ENCODE data around the gene LHX1. TPM values are rescaled to one million over a fixed set of nuclear protein-coding genes. Genes with fewer than 3 reads are reported as not detected.

LHX1 gene
- not detected for total RNA-seq

DNA sequence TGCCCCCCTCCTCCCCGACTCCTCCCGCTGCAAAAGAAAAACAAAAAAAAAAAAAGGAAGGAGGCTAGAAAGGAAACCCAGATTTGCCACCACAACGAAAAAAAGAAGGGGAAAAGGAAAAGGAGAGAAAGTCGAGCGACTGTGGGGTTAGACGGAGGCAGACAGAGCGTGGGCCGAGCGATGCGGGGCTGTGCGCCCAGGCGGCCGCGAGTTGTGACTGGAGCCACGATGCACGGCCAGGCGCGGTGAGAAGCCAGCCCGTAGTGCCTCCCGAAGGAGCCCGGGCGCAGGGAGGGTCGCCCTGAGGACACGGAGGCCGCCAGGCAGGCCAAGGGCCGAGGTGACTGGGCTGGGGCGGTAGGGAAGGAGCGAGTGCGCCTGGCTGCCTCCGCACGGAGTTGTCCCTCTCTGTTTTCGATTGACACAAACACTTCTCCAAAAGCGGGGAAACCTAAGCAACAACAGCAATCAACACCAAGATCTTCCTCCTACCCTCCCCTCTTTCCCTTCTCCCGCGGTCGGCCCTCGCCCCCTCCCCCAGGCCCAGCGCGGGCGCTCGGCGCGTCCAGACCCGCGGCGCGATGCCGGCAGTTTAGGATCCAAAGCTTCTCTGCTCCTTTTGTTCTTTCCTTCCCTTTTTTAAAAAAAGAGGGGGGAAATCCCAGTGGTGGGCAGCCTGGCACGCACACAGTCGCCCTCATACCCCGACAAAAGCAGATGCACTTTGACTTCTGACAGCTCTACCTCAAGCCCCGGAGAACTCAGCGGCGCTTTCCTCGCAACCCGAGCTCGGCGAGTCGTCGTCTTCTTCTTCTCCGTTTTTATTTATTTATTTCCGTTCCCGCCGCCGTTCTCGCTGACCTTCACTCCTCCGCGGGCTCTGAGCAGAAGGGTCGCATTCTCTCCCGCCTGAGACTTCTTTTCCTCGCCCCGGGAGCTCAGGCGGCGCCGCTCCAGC is at the start of gene LHX1:
TSS of gene LHX1 (plus strand) at position 475 of the 958 bp plus-strand sequence. CDS start 723 bp downstream, outside the sequence.
- no peak for DNase-seq (ENCODE audit: low spot score)

DNA sequence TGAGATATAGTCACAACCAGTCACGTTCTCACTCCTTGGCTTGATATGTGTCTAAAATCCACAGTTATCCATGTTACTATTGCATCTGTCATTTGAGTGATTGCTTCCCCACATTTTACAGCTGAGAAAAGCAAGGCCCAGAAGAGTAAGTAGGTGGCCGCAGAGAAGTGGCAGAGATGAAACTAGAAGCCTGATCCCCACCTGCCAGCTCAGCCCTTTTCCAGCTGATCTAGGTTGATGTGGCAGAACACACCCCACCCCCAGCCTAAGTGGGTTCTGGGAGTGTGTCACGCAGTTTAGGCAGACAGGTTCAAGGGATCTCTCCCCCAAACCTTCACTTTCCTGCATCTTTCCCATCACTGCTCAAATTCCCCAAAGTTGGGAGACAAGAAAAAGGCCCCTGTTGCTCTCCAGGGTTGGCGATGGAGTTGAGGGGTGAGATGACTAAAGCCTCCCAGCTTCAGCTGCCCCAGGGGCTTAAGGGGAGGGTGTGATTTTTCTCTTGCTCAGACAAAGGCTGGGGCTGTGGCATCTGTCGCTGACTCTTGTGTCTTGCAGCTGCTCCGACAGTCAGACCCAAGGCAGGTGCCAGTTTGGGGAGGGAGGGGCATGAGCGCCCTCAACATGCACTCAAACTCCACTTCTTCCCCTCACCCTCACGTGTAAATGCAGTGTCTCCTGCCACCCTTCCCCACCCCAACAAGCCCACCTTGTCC is 48.9 kb upstream of the LHX1 start:
- no peak for DNase-seq (ENCODE audit: low spot score)

DNA sequence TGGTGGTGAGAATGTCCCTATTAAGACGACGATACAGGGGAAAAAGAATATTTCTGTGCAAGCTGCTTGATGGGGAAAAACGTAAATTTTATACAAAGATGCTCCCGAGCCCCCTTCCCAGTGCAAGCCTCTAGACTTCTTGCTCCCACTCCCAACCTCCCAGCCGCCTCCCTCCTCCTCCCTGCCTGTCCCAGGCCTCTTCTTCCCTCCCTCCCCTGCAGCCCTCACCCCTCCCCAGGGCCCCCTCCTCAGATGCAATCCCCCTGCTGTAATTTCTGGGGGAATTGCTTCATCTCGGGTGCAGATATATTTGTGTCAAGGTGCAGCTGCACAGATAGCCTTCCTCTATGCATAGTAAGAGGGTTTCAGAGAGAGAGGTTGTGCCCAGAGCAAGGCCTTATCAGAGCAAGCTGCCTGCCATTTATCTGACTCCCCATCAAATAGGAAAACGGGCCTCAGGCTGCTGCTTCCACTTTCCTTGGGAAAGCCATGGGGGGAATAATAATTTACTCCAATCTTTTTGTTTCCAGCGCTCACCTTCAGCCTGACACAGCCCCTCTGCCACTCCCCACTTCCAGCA is 47.4 kb upstream of the LHX1 start:
- no peak for DNase-seq (ENCODE audit: low spot score)

DNA sequence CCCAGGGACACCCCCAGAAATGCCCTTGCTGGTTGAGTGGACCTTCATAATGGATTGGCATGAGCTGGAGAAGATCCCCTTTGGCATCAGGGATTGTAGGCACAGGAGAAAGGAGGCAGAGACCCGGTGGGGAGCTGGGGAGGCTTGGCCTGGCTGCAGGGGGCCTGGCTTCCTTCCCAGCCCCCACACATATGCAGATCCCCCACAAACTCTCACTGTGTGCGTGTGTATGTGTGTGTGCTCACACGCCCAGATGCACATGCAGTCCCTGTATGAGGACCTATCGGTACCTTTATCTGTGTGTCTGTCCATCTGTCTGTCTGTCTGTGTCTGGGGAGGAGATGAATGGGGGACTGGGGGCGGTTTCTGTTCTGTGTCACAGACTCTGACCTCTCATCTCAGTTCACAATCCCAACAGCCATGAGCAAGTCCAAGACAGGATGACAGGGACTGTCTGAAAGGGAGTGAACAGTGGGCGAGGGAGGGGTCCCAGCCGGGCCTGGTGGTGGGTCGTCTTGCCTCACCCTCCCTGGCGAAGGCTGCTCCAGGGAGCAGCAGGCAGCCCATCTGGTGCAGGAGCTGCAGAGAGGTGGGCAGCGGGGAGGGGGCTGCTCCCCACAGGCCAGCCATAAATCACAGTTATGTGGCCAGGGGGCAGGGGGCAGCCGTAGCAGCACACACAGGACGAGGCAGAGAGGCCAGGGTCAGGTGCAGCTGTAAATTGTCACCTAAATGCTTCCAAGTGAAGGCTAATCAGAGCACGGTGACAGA is 46.7 kb upstream of the LHX1 start:
- no peak for DNase-seq (ENCODE audit: low spot score)

DNA sequence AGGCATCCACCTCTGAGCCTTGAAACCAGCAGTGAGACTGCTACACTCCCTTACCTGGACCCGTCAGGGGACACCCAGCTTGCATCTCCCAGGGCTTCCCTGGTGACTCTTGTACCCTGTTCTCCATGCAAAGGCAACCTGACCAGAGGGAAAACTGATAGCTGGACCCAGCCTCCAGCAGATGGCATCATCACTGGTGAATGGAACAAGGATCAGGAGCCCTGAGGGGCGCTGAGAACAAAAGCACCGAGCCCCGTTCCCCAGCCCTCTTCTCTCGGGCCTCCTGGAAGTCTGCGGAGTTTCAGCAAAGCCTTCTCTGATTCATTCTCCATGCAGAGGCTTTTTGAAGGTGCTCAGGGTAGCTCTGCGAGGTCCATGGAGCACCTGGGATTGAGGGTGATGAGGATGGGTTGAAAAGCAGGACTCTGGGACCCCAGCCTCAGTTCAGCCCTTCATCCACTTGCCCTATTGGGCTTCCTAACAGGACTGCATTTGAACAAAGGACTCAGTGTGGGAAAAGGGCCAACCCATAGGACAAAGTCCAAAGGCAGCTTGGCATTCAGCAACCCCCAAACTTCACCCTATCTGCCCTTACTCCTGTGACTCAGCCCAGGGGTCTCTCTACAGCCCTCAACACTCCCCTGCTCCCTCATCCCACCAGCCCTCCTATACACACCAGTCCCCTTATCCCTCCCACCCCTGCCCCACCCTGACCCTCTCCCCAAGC is 45.0 kb upstream of the LHX1 start:
- no peak for DNase-seq (ENCODE audit: low spot score)

DNA sequence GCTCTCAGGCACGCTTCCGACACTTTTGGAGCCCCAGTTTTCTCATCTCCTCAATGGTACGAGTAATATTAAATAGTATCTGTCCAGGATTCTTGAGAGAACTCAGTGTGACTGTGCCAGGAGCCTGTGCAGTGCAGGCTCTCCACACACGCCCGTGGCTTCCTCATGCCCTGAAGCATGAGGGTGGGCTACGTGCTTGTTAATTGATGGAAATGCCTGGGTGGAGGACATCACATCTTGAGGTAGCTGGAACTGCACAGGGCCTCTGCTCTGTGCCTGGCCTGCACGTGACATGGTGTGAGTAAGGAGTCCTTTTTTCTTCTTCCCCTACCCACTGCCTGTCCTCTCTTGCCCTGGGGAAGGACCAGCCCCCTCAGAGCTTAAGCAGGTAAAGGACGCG is 43.1 kb upstream of the LHX1 start:
- DNase-seq (ENCODE audit: low spot score), result no peak

DNA sequence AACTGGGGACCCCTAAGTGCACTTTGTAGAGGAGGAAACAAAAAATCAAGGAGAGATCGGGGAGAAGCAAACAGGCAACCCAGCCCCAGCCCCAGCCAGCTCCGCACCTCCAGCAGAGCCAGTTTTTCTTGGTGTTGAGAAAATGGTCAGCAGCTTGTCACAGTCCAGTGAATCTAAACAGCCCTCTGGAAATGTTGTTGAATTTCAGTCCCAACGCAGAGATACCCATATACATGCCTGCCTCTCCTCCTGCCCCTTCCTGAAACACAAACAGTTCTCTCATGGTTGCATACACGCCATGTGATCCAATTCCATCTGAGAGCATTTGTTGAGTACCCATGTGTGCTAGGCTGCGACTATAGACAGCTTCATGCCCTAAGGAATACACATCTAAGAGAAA is 42.4 kb upstream of the LHX1 start:
- DNase-seq (ENCODE audit: low spot score), result no peak

DNA sequence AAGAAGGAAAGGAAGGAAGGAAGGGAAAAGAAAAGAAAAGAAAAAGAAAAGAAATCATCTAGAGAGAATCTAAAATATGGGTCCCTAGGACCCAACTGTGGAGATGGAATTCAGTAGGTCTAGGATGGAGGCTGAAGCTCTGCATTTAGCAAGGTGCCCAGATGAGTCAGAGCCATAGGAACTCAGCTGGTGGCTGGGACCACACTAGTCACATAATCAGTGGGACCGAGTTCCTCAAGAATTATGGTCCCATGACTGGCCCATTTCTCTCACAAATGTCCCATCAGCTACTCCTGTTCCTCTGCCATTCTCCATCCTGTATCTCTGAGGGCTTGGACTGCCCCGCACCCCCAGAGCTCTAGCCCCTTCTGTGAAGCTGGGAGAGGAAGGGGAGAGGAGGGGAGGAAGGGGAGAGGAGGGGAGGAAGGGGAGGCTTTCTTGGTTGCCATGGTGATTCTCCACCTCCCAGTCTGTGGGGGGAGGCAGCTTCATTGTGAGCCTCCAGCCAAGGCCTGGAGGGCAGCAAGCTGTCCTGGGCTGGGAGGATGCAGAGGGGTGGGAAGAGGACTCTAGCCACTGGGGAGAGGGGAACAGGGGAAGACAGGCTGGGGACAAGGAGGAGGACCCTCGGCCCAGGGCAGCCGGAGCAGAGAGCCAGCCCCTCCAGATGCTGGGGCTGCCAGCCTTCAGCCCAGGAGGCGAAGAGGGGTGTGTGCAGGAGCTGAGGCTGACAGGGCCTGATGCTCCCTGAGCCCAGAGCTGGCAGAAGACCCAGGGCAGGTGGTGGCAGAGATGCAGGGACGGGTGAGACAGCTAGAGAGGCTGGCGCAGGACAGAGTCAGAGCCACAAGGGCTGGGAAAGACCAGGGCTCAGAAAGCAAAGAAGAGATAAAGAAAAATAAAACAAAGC is 37.8 kb upstream of the LHX1 start:
- no peak for DNase-seq (ENCODE audit: low spot score)

DNA sequence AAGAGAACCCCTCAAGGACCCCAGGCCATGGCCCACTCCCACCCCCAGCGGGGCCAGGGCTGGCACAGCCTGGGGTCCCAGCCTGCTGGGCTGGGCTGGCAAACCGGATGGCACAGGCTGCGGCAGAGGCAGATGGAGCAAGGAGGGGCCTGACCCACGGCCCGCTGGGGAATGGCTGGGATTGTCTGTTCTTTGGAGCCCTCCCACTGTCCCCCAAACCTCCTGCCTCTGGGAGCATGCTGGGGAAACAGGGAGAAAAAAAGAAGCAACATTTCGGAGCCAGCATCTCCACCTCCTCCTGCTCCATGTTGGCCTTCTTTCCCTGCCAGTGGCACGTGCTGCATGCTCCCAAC is 37.1 kb upstream of the LHX1 start:
- no peak for DNase-seq (ENCODE audit: low spot score)

DNA sequence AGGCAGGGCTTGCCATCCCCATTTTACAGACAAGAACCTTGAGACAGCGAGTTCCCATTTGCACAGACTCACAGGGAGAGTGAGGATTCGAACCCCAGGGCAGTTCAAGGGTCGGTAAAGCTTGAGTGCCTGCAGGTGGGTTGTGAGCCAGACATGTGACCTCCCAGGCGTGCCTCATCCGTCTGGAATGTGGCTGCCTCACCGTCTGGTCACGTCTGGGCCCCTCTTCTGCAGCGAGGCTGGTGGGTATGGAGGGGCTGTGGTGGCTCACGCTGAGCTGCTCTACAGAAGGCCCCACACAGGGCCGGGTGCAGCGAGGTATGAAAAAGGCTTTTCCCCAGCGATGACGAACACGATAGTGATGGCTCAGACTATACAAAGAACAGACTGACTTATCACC is 35.8 kb upstream of the LHX1 start:
- DNase-seq (ENCODE audit: low spot score), result no peak

DNA sequence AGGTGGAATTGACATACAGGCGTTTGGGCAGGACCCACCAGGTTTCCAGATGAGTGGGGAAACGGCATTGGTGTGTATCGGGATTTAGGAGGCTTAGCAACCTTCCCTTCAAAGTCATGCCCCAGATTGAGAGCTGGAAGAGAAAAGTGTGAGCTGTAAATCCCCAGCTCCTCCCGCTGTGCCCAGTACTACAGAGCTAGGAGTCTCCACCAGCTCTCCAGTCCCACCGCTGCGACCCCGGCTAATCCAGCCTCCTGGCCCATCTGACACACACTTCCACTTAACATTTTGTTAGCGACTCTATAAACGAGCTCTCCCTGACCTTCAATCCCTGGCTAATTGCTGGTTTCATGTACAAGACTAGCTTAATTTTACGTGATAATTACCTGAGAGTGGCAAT is 29.9 kb upstream of the LHX1 start:
- no peak for DNase-seq (ENCODE audit: low spot score)

DNA sequence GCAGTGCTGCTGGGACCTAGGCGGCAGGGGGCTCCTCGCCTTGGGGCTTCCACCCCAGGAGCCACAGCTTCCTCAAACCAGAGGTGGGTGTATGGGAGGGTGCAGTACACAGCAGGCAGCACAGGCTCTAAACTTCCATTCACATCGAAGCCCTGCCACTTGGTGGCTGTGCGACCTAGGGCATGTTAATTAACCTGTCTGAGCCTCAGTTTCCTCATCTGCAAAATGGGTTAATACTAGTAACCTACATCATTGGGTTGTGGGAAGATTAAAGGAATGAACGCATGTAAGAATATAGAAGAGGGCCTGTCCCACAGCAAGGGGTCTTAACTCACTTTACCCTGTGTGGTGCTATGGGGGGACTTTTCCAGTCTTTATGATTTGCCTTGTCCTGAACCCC is 26.8 kb upstream of the LHX1 start:
- no peak for DNase-seq (ENCODE audit: low spot score)

DNA sequence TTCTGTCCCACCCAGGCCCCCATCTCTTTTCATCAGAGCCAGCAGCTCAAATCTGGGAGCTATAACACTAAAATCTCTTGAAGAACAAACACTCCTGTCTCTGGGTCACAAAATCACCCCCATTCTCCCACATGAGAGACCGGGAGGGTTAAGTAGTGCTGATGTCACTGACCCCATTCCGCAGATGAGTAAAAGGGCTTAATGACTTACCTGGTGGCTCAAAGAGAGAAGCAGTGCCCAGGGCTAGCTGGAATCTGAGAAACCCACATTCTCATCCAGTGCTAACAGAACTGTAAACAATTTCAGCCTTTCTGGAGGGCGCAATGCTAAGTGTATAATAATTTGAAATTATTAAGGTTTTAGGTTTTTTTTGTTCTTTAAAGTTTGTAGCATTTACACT is 26.3 kb upstream of the LHX1 start:
- no peak for DNase-seq (ENCODE audit: low spot score)

DNA sequence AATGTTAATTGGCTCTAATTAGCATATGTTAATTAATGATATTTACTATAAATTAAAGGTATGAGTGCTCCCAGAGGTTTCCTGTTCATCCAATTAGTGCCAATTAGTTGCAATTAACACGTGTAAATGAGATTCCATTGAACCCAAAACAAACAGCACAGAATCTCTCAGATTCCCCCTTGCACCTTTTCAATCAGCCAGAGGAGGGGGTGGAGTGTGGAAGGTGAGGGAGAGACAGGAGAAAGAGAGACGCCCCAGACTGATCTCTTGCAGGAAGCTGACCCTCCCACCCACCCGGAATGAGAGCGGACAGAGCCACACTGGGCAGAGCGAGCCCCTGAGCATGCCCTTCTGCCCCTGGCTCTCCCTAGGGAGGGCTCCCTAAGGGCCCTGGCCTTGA is 24.1 kb upstream of the LHX1 start:
- DNase-seq (ENCODE audit: low spot score), result no peak

DNA sequence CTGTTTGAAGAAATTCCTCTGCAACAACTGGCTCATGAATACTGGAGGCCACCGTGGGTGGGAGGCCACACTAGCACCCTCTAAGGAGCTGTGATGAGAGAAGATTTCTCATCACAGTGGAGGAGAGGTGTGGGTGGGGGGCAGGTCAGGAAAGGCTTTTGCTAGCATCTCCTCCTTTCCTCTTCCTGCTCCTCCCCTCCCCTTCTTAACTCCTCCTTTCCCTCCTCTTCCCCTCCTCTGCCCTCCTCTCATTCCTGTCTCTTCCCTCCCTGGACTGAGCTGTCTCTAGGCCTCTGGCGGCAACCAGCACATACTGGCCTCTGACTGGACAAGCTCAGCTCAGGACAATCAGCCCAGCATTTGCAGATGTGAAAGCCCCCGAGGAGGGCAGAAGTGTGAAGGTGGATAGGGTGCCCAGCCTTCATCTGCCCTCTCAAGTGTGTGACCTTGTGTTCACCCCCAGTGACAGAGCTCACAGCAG is 19.0 kb upstream of the LHX1 start:
- no peak for DNase-seq (ENCODE audit: low spot score)

DNA sequence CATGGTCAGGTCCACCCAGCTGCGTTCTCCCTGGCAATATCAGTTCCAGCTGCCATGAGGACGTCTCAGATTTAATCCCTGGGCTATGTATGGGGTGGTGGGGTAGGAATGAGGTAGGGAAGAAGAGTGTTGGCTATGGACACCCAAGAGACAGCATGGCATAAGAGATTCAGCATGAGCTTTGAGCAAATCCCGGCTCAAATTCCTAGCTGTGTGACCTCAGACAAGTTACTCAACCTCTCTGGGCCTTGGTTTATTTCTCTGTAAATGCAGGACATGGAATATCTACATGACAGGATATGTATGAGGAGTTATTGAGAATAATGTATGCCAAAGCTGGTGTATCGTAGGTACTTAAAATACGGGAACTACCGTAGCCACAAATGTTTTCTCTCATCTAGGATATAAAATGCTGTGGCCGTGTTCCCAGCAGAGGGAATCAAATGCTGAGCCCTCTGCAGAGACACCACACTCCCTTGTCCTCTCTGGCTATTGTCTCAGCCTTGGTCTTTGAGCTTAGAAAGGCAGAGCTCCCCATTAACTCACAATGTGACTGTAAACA is 17.8 kb upstream of the LHX1 start:
- DNase-seq (ENCODE audit: low spot score), result no peak

DNA sequence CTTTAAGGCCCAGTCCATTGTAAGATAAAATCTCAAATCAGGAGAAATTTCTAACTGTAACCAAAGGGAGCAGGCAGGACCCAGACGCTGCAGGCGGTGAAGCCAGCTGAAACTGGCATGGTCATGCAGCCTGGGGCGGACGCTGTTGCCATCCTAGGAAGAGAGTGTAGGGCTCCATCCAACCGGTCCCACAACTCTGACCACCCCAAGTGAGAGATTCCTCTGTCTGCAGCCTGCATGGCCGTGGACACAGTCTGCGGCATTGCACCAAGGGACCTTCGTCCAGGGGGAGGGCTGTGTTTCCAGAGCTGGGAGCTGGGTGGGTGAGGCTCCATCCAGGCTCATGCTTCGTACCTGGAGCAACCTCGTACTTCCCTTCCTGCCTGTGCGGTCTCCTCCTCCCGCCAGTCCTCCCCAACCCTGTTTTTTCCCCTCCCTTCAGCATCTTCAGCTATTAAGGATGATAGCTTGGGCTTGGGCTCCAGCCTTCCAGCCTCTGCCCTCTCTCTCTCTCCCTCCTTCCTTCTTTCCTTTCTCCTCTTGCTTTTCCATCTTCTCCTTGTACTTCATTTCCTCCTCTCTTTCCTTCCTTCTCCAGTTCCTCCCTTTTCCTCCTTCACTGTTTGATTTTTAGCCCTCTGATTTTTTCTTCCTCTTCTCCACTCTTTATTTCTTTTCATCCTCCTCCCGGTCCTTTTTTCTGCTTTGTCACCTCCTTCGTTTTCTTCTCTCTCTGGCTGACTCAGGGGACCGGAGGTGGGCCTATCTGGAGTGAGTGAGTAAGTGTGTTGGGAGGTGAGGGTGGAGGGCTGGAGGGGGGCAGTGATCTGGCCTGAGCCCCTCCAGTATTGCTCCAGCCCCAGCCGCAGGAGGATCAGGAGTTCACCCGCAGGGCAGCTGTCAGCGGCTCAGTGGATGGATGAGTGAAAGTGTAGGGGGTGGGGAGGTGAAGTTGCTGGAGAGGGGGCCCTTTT is 17.0 kb upstream of the LHX1 start:
- no peak for DNase-seq (ENCODE audit: low spot score)

DNA sequence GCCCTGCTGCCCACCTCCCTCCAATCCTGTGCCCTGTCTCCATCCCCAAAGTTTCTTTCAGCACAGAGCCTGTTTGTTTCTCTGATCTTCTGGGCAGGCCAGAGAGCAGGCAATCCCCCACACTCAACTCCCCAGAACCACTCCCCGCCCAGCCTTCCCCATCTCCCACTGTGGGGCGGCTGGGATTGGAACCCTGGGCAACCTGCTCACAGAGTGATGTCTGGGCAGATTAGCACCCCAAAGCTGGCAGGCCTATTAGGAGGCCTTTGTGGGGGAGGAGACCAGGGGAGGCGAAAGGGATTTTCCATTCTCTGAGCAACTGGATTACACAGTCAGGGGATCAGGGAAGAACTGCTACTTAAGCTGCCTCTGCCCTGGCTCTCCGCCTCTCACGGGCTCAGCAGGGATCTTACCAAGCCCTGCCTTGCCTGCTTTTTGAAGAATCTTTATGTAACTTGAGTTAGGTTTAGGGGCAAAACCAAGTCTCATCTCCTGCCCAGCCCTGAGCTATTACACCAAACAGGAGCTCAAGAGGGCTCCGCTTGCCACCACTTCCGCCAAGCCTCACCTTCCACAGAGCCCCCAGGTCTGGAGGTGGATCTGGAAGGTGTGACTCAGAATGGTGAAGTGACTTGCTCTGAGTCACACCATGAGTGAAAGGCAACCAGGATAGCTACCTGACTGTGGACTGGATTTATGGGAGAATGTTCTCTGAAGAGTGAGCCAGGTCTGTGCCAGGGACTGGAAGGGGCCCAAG is 16.0 kb upstream of the LHX1 start:
- DNase-seq (ENCODE audit: low spot score), result no peak

Data from ureter (tissue), 1 donor.